ENCODE data around the gene WNT1.

DNA sequence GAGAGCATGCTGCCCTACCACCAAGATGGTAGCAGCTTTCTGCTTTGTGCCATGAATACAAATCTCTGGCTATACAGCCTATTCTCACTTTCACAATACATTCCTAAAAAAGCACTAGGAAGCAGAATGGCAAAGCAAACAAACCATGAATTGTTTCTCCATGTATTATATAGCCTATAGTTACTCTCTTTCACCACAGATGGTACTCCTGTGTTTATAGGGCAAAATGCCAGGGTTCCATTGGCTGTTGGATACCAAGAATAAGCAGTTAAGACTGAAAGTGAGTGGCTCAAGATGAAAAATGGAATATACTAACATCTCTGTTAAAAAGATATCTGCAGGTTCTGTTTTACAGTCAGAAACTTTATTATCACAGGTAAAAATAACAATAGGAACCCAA lies 31.9 kb upstream of the WNT1 start:
- no peak for TF ChIP-seq POLR2A (IDR thresholded peaks at IDR 0.05)
- no peak for TF ChIP-seq EP300 (IDR thresholded peaks at IDR 0.05)
- TF ChIP-seq, protein P1, sequence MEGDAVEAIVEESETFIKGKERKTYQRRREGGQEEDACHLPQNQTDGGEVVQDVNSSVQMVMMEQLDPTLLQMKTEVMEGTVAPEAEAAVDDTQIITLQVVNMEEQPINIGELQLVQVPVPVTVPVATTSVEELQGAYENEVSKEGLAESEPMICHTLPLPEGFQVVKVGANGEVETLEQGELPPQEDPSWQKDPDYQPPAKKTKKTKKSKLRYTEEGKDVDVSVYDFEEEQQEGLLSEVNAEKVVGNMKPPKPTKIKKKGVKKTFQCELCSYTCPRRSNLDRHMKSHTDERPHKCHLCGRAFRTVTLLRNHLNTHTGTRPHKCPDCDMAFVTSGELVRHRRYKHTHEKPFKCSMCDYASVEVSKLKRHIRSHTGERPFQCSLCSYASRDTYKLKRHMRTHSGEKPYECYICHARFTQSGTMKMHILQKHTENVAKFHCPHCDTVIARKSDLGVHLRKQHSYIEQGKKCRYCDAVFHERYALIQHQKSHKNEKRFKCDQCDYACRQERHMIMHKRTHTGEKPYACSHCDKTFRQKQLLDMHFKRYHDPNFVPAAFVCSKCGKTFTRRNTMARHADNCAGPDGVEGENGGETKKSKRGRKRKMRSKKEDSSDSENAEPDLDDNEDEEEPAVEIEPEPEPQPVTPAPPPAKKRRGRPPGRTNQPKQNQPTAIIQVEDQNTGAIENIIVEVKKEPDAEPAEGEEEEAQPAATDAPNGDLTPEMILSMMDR (IDR thresholded peaks at IDR 0.05) = no peak
- TF ChIP-seq POLR2AphosphoS5 (IDR thresholded peaks at IDR 0.05) = no peak
